Kidney (tissue), 14 donors: ENCODE measurements around the gene FANCD2. TPM values are rescaled to one million over a fixed set of nuclear protein-coding genes. Genes with fewer than 3 reads are reported as not detected.
"Not testable (repeated sequence)": the region's sequence is repeated elsewhere in the genome, so short reads cannot be mapped to it uniquely, and the experiment has no call there.

Source experiments
- DNase-seq, 5 donors: peaks; one replicate each; pipeline ENCODE4 v3.0.0-alpha.2; 2013 to 2020
- FAIRE-seq: peaks from 2 replicates; lab custom pipeline; 2012; peaks lifted over from hg19 to GRCh38; lab: Jason Lieb, UNC
- H3K27ac ChIP-seq, 2 donors: one replicate each; pipeline ENCODE4 v1.7.0; 2013; ENCODE audit warnings: low read depth in 2 of 2, low read length in 2 of 2, inconsistent platforms in 1 of 2
- H3K27me3 ChIP-seq: one replicate; pipeline ENCODE4 v1.7.1; 2013; ENCODE audit warnings: low read length, inconsistent platforms; ENCODE audit not compliant: control insufficient read depth, insufficient read depth
- H3K36me3 ChIP-seq, 3 donors: one replicate each; pipeline versions ENCODE4 v1.7.0 to v1.7.1; 2013; ENCODE audit warnings: low read length in 3 of 3, control low read depth in 1 of 3, inconsistent platforms in 1 of 3; ENCODE audit not compliant: insufficient read depth in 3 of 3, control insufficient read depth in 2 of 3
- H3K4me1 ChIP-seq, 3 donors: one replicate each; pipeline versions ENCODE4 v1.7.0 to v1.7.1; 2013; ENCODE audit warnings: low read length in 3 of 3, inconsistent platforms in 1 of 3, low read depth in 1 of 3; ENCODE audit not compliant: control insufficient read depth in 2 of 3, insufficient read depth in 2 of 3
- H3K4me3 ChIP-seq, 3 donors: one replicate each; pipeline versions ENCODE4 v1.7.0 to v1.8.1; 2013; ENCODE audit warnings: low read length in 3 of 3, control low read depth in 1 of 3, inconsistent platforms in 1 of 3
- H3K9ac ChIP-seq, 3 donors: one replicate each; pipeline versions ENCODE4 v1.7.0 to v1.7.1; 2013; ENCODE audit warnings: low read length in 3 of 3, control low read depth in 1 of 3, inconsistent platforms in 1 of 3
- H3K9me3 ChIP-seq, 3 donors: one replicate each; pipeline versions ENCODE4 v1.7.0 to v1.7.1; 2013; ENCODE audit warnings: low read length in 3 of 3, control low read depth in 1 of 3, inconsistent platforms in 1 of 3; ENCODE audit not compliant: control insufficient read depth in 2 of 3, insufficient read depth in 1 of 3
- intact Hi-C: fragments of 100-400 bp; cut with DNase I; formaldehyde crosslinking; loops from one replicate; pipeline ENCODE4 v1.11.1; 2022
- polyA plus RNA-seq: library from polyadenylated mRNA; stranded (reverse); fragments of 350-450 nt; fragmentation: Illumina TruSeq; extraction: RNeasy Lipid Tissue Mini Kit (QIAGEN cat#74804); gene quantifications from one replicate; pipeline ENCODE4 v1.2.3, GENCODE V29; 2014; ENCODE audit warnings: low read depth, low replicate concordance; ENCODE audit not compliant: insufficient read depth
- total RNA-seq: library from RNA; stranded (reverse); fragmentation: NEBNext Ultra II Directional; extraction: Animal tissue kit (Norgen Biotek cat#: 25700); gene quantifications from one replicate; pipeline ENCODE4 v1.2.1, GENCODE V29; 2021
- TF ChIP-seq, protein P1 (sequence below): IDR thresholded peaks from 3 replicates; pipeline ENCODE4 v1.5.1; 2012; ENCODE audit warnings: mild to moderate bottlenecking, moderate library complexity, borderline replicate concordance; ENCODE audit not compliant: insufficient read depth; ENCODE audit errors: extremely low read depth
- donor health status: control.
- donor health status: control.
- donor health status: control.
- donor health status: control.
- donor health status: control.
- donor health status: DM: yes; HTN: yes; CAD: no.
- donor health status: Normal renal cell carcinoma (clear cell type).

The FANCD2 gene
- total and polyA plus RNA-seq, 2 donors from 2014 or later = 0.86 to 4.8 TPM

DNA sequence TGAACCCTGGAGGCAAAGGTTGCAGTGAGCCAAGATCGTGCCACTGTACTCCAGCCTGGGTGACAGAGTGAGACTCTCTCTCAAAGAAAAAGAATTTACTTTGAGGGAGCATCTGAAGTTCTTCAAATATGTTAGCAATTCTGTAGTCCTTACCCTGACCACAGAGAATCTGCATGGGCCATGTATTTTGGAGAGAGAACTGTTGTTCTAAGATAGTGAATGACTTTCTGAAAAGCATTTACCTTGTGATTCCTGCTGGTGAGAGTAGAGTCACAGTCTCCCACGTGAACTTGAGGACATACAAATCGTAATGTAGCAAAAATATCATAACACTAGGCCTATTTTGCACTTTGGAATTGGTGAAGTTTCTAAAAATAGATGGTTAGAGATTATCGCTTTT is 93.1 kb downstream of the FANCD2 start:
- DNase-seq (no peak), FAIRE-seq (no peak)
- Histone ChIP-seq H3K9me3 (no peaks in the 10 kb centered on the region), H3K27ac (no peak overlapping the region), H3K4me1 (peaks cover 0 to 10% (median 10%) of the 10 kb centered on the region in 3 donors), H3K4me3 (no peak overlapping the region), H3K36me3 (peaks cover 0 to 6% (median 3%) of the 10 kb centered on the region in 3 donors), H3K27me3 (no peaks in the 10 kb centered on the region), H3K9ac (no peak overlapping the region)
- intact Hi-C loops = no loop called here
- TF ChIP-seq, protein P1, sequence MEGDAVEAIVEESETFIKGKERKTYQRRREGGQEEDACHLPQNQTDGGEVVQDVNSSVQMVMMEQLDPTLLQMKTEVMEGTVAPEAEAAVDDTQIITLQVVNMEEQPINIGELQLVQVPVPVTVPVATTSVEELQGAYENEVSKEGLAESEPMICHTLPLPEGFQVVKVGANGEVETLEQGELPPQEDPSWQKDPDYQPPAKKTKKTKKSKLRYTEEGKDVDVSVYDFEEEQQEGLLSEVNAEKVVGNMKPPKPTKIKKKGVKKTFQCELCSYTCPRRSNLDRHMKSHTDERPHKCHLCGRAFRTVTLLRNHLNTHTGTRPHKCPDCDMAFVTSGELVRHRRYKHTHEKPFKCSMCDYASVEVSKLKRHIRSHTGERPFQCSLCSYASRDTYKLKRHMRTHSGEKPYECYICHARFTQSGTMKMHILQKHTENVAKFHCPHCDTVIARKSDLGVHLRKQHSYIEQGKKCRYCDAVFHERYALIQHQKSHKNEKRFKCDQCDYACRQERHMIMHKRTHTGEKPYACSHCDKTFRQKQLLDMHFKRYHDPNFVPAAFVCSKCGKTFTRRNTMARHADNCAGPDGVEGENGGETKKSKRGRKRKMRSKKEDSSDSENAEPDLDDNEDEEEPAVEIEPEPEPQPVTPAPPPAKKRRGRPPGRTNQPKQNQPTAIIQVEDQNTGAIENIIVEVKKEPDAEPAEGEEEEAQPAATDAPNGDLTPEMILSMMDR = no peak

DNA sequence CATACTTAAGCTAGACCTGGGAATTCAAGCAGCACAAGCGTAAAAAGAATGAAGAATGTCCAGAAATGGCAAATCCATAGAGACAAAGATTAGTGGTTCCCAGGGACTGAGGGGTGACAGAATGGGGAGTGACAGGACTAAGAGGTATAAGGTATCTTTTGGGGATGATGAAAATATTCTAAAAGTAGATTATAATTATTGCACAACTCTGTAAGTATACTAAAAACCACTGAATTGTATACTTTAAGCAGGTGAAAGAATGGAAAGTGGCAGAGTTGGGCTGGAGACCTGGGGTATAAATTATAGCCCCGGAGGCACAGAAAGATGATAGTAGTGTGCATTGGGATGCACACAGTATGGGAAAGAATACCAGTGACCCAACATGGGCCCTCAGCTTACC is 94.8 kb downstream of the FANCD2 start:
- Histone ChIP-seq H3K4me1 (peaks cover 0 to 10% (median 8%) of the 10 kb centered on the region in 3 donors), H3K9ac (no peak overlapping the region), H3K36me3 (peaks cover 0 to 6% (median 3%) of the 10 kb centered on the region in 3 donors), H3K27ac (no peak overlapping the region), H3K4me3 (no peak overlapping the region), H3K27me3 (no peaks in the 10 kb centered on the region), H3K9me3 (no peaks in the 10 kb centered on the region)
- TF ChIP-seq, protein P1 = no peak
- intact Hi-C loops = no loop called here
- FAIRE-seq = no peak
- no peak for DNase-seq

DNA sequence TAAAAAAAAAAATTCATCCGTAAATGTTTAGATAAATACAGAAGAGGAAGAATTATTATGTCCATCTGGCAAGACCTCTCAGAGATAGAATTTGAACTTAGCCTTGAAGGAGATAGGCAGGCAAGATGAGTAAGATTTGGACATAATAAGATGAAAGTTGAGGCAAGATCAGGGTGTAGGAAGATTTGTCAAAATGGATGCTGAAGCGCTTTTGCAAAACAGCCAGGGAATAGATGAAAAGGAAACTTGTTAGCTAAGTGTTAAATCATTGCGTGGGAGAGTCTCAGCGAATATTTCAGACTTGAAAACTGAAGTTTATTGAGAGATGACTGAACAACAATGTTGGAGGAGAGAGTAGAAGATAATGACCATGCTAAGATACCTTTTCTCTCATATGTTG is 96.5 kb downstream of the FANCD2 start:
- Histone ChIP-seq H3K36me3 (peaks cover 0 to 18% (median 6%) of the 10 kb centered on the region in 3 donors), H3K9ac (no peak overlapping the region), H3K4me3 (no peak overlapping the region), H3K27me3 (no peaks in the 10 kb centered on the region), H3K27ac (no peak overlapping the region), H3K9me3 (no peaks in the 10 kb centered on the region), H3K4me1 (no peaks in the 10 kb centered on the region)
- TF ChIP-seq, protein P1 = no peak
- DNase-seq (no peak), FAIRE-seq (no peak)
- intact Hi-C loops = no loop called here

DNA sequence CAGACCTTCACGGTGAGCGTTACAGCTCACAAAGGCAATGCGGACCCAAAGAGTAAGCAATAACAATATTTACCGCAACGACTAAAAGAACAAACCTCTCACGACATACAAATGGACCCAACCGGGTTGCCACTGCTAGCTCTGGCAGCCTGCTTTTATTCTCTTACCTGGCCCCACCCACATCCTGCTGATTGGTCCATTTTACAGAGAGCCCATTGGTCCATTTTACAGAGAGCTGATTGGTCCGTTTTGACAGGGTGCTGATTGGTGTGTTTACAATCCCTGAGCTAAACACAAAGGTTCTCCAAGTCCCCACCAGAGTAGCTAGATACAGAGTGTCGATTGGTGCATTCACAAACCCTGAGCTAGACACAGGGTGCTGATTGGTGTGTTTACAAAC is 109.6 kb downstream of the FANCD2 start:
- H3K4me1 ChIP-seq, FAIRE-seq, H3K27me3 ChIP-seq, DNase-seq, intact Hi-C loops, H3K36me3 ChIP-seq, H3K27ac ChIP-seq, H3K9ac ChIP-seq, H3K9me3 ChIP-seq, H3K4me3 ChIP-seq: not testable (repeated sequence)
